Measurements from ENCODE around the gene IRAK3. TPM values are rescaled to one million over a fixed set of nuclear protein-coding genes. Genes with fewer than 3 reads are reported as not detected.

The IRAK3 gene
- total and polyA plus RNA-seq, 2 donors (not counting 3 experiments of a cell fraction or from before 2014, with no cell fraction given): 2.3 to 8.5 TPM

- dilution Hi-C loops (cut with MboI; ENCODE audit: extremely low pct_ligation_motif_present, low sequenced_read_pairs): no loop called here
- H3K27me3 ChIP-seq (ENCODE audit: control insufficient read depth in 2 of 2, insufficient read depth in 2 of 2, low read length in 2 of 2): no peaks in the 10 kb centered on the region
- no peak for TF ChIP-seq EZH2 (IDR thresholded peaks at IDR 0.05; ENCODE audit: borderline replicate concordance, low read depth, low read length, severe bottlenecking)
- TF ChIP-seq MYC (IDR thresholded peaks at IDR 0.05; ENCODE audit: low read depth, low read length): no peak
- TF ChIP-seq CTCF (IDR thresholded peaks at IDR 0.05; ENCODE audit: extremely low read depth in 1 of 2, insufficient read depth in 1 of 2, low read depth in 1 of 2, low read length in 2 of 2): no peak
- TF ChIP-seq POLR2A (IDR thresholded peaks at IDR 0.05; ENCODE audit: low read depth, low read length): no peak
- no peak for TF ChIP-seq JUN (IDR thresholded peaks at IDR 0.05; ENCODE audit: borderline replicate concordance, insufficient read depth, insufficient read length, low read depth)
- TF ChIP-seq POLR2AphosphoS5 (IDR thresholded peaks at IDR 0.05; ENCODE audit: insufficient read depth, low read depth, low read length): no peak
- TF ChIP-seq GATA2 (IDR thresholded peaks at IDR 0.05; ENCODE audit: insufficient read depth, insufficient read length, low read depth, low read length): no peak
- TF ChIP-seq, protein P1, sequence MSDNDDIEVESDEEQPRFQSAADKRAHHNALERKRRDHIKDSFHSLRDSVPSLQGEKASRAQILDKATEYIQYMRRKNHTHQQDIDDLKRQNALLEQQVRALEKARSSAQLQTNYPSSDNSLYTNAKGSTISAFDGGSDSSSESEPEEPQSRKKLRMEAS (IDR thresholded peaks at IDR 0.05; ENCODE audit: insufficient read depth, insufficient read length): no peak
- TF ChIP-seq FOS (IDR thresholded peaks at IDR 0.05; ENCODE audit: borderline replicate concordance, insufficient read depth, low read length): no peak
- H4K20me1 ChIP-seq (replicated peaks; ENCODE audit: control insufficient read depth, extremely low read depth, insufficient read depth, low read length): no peaks in the 10 kb centered on the region
- no peaks in the 10 kb centered on the region for H3K79me2 ChIP-seq (ENCODE audit: control insufficient read depth, insufficient read depth, low read length)
- POLR2A ChIA-PET: no interaction called here
- no peak for FAIRE-seq
- intact Hi-C loops (cut with micrococcal nuclease): no loop called here
- no peak overlapping the region for H3K4me2 ChIP-seq (ENCODE audit: insufficient read depth, low read length)
- no peak overlapping the region for H3K4me3 ChIP-seq (replicated peaks in 1 of 3; ENCODE audit: insufficient read depth in 1 of 3, low read depth in 1 of 3, low read length in 3 of 3)
- H3K9me1 ChIP-seq (replicated peaks; ENCODE audit: control insufficient read depth, extremely low read depth, insufficient read depth, low read length): peaks cover 2% of the 10 kb centered on the region
- H3K27ac ChIP-seq (ENCODE audit: insufficient read depth, low read depth, low read length): no peak overlapping the region
- no peaks in the 10 kb centered on the region for H3K9me3 ChIP-seq (replicated peaks; ENCODE audit: control insufficient read depth, insufficient read depth, low read length)
- no peak overlapping the region for H3K9ac ChIP-seq (replicated peaks; ENCODE audit: extremely low read depth, insufficient read depth, low read length)
- CTCF ChIA-PET: no interaction called here
- no TSS peak for BruUV-seq (replicated peaks)
- no peaks in the 10 kb centered on the region for H3K36me3 ChIP-seq (ENCODE audit: control insufficient read depth in 2 of 2, extremely low read depth in 1 of 2, insufficient read depth in 2 of 2, low read length in 2 of 2)
- no peaks in the 10 kb centered on the region for H3K4me1 ChIP-seq (ENCODE audit: control insufficient read depth, extremely low read depth, insufficient read depth, low read length)
- no peak overlapping the region for H2AFZ ChIP-seq (ENCODE audit: low read depth, low read length)
- DNase-seq (ENCODE audit: low read depth, low spot score): no peak
Measured at GRCh38 chr12:66203820-66204219, 14.8 kb downstream of the IRAK3 start.

Data from endothelial cell of umbilical vein (primary cell).